GM19025 (cell line): ENCODE results near the gene SNORC.

Experiments
- ATAC-seq: cut with Tn5 transposase; IDR thresholded peaks from one replicate; pipeline ENCODE4 v1.9.1; 2021; ENCODE audit warnings: mild to moderate bottlenecking, low read depth, moderate library complexity; ENCODE audit not compliant: unreplicated experiment

Gene SNORC

GRCh38 chr2:232920760-232921159 lies 50.7 kb downstream of the SNORC start:
- no peak for ATAC-seq

DNA sequence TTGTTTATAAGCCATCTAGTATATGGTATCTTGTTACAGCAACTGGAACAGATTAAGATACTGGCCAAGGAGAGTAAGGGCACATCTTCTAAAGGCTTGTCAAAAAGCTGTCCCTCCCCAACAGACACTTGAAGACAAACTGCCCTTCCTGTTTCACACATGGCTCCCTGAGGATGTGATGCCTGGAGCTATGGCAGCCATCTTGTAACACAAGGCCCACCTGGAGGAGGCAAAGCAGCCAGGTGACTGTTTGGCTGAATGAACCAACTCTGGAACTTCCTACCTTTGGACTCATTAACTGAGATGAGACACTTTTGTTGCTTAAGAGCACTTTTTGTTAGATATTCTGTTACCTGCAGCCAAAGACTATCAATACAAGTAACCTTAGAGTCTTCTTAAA lies 54.4 kb downstream of the SNORC start:
- no peak for ATAC-seq

DNA sequence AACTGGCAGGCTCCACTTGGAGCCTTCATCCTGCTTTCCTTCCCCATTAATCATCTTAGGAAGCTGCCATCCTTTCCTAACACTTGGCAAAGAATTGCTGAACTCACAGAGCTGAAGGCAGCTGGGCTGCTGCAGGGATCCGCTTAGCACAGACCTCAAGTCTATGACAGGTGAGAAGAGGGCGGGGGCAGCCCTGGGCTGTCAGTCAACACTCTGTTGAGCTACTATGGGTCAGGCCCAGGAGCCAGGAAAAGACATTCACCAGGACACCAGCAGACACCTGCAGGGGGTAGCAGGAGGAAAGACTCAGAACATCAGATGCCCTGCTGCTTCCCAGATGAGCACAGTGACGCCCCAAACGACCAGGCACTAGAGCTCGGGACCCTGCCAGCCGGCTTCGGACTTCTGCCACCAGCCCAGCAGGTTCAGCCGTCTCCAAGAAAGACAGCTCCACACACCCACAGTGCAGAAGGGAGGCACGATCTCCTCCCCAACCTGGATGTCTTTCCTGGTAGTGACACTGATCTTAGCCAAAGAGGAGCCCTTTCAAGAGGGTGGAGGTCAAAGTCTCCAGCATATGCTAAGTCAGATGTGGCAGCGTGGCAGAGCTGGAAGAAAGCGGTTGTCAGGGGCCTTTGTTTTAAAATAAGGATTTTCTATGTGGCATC lies 55.2 kb downstream of the SNORC start:
- ATAC-seq, result no peak

DNA sequence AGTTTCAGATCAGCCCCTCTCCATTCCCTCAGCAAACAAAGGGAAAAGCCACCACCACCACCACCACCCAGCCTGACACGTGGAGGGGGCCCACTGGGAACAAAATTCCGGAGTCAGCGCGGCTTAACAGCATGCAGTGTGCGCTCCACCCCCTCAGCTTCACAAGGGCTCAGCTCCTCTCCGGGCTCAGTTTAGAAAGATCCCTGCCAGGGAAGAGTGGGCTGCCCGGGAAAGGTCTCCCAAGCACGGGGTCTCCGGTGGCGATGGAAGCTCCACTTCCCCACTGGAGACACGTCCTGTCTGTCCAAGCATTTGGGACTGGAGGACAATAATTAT lies 55.7 kb downstream of the SNORC start:
- no peak for ATAC-seq

DNA sequence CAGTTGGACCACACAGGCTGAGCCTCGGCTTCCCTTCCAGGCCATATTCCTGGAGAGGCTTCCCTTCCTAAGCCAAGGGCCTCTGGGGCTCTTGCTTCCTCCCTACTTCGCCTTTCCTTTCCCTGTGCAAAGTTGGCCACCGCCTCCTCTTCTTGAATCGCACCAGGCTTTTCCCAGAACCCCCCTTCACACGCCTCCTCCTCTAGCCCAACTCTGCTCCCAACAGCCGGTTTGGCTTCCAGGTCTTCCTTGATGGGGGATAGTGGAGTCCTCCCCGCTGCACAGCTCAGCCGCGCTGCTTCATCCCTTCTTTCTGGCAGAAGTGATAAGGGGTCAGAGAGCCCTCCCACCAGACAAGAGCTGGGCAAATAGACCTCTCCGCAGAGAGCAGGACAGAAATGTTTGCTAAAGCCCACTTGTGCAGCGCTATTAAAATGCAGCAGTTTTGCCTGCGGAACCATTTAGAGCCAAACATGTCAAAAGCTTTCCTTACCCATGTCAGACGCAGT lies 56.4 kb downstream of the SNORC start:
- ATAC-seq, result no peak

DNA sequence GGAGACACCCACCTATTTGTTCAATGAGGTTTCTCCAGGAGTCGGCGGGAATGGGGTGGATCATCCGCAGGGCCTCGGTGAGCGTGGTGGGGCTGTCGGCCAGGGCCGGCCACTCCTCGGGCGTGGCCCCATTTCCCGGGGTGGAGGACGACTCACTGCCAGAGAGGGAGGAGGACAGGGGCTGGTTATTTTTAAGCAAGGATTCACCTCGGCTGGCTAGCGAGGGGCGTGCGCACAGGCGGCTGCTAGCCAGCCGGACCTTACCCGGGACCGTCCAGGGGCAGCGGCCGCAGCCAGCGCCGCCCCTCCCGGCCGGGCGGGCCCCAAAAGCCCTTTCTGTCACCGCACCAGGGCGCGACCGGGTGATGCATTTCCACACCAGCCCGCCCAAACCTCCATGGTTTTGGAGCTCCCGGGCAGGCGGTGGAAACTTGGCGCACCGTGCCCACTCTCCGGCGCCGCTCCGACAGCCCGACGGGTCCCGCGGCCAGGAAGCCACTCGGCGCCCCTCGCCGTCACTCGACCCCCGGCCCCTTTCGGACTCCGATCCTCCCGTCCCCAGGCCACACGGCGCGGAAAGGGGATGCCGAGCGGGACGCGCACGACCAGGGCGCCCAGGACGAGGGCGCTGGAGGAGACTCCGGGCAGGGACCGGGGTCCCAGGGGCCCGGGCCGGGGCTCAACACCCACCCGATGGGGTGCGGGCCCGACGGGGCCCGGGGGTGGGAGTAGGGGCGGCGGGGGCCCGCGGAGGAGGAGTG lies 57.1 kb downstream of the SNORC start:
- no peak for ATAC-seq

DNA sequence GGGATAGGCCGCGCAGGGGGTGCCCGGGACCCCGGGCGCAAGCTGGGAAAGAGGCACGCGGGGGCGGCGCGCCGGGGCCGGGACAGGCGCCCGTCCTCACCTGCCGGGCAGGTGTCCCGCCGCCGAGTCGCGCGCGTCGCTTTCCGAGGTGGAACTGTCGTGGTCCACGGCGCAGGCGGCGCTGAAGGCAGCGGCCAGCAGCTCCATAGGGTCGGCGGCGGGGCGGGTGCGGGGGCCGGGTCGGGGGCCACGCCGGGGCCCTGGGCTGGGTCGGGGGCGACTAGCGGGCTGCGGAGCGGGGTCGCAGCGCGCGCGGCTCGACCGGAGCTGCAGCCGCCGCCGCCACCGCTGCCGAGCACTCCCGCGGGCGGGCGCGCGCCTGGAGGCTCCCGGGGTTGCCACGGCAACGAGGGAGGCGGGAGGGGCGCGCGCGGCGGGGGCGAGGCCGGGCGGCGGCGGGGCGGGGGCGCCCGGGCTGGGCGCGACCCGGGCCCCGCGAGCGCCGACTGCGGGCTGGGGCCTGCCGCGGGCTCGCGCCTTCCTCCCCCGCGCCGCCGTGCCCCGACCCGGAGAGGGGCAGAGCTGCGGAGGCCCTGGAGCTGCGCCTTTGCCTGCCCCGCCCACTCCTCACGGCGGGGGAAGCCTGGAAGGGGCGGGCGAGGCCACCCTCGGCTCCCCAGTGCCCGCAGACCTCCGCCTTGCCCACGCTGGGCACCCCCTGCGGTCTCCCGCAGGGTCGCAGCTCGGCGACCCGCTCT lies 57.9 kb downstream of the SNORC start:
- ATAC-seq, result no peak
